ENCODE measurements around the gene MYO1H.

Gene MYO1H

GRCh38 chr12:109495012-109495411 lies 147.3 kb downstream of the MYO1H start:
- Histone ChIP-seq H3K4me2 (no peak overlapping the region), H3K9ac (no peak overlapping the region), H3K4me3 (no peak overlapping the region), H3K4me1 (no peaks in the 10 kb centered on the region), H4K20me1 (no peaks in the 10 kb centered on the region), H3K27me3 (no peaks in the 10 kb centered on the region), H3K36me3 (peaks cover 85% of the 10 kb centered on the region), H3K27ac (no peak overlapping the region), H3K9me3 (no peaks in the 10 kb centered on the region)
- TF ChIP-seq Cebpa-rat (IDR thresholded peaks at IDR 0.05) = no peak

GRCh38 chr12:109496306-109496705 lies 148.6 kb downstream of the MYO1H start:
- H3K4me1 ChIP-seq = no peaks in the 10 kb centered on the region
- peaks cover 86% of the 10 kb centered on the region for H3K36me3 ChIP-seq
- no peak overlapping the region for H3K27ac ChIP-seq
- H3K27me3 ChIP-seq = no peaks in the 10 kb centered on the region
- no peak overlapping the region for H3K9ac ChIP-seq
- no peaks in the 10 kb centered on the region for H3K9me3 ChIP-seq
- H3K4me3 ChIP-seq = no peak overlapping the region
- TF ChIP-seq Cebpa-rat (IDR thresholded peaks at IDR 0.05) = no peak
- H4K20me1 ChIP-seq = no peaks in the 10 kb centered on the region
- no peak overlapping the region for H3K4me2 ChIP-seq

- Histone ChIP-seq H3K9me3 (no peaks in the 10 kb centered on the region), H3K27ac (no peak overlapping the region), H3K4me3 (no peak overlapping the region), H3K4me2 (no peak overlapping the region), H3K4me1 (no peaks in the 10 kb centered on the region), H3K27me3 (no peaks in the 10 kb centered on the region), H4K20me1 (no peaks in the 10 kb centered on the region), H3K36me3 (peaks cover 87% of the 10 kb centered on the region), H3K9ac (no peak overlapping the region)
- TF ChIP-seq Cebpa-rat (IDR thresholded peaks at IDR 0.05) = no peak
Observed at GRCh38 chr12:109497675-109498074, 150.0 kb downstream of the MYO1H start.
